Sigmoid colon (tissue), 7 donors: ENCODE results near the gene HIGD2B. TPM values are rescaled to one million over a fixed set of nuclear protein-coding genes. Genes with fewer than 3 reads are reported as not detected.
"Not testable (repeated sequence)": the region's sequence is repeated elsewhere in the genome, so short reads cannot be mapped to it uniquely, and the experiment has no call there.

Source experiments
- DNase-seq: peaks from one replicate; pipeline ENCODE4 v3.0.0-alpha.2; 2019
- H3K27ac ChIP-seq, 4 donors: fragments of 200-600 bp; sonication (generic); one replicate each; pipeline ENCODE4 v1.5.1; 2016 to 2019; ENCODE audit warnings: mild to moderate bottlenecking in 1 of 4
- H3K27me3 ChIP-seq, 3 donors: fragments of 200-600 bp; sonication (generic); one replicate each; pipeline ENCODE4 v1.5.1; 2019; ENCODE audit warnings: mild to moderate bottlenecking in 1 of 3
- H3K36me3 ChIP-seq, 4 donors: fragments of 200-600 bp; sonication (generic); one replicate each; pipeline ENCODE4 v1.5.1; 2016 to 2019
- H3K4me1 ChIP-seq, 4 donors: fragments of 200-600 bp; sonication (generic); one replicate each; pipeline ENCODE4 v1.5.1; 2017 to 2019
- H3K4me3 ChIP-seq, 4 donors: fragments of 200-600 bp; sonication (generic); one replicate each; pipeline ENCODE4 v1.5.1; 2017 to 2019; ENCODE audit warnings: mild to moderate bottlenecking in 2 of 4, moderate library complexity in 1 of 4
- H3K9me3 ChIP-seq, 4 donors: fragments of 200-600 bp in 3 of 4; sonication (generic) in 3 of 4; one replicate each; pipeline versions ENCODE4 v1.5.1 to v1.6.1; 2013 to 2019
- EP300 ChIP-seq, 4 donors: sonication (generic); formaldehyde crosslinking; IDR thresholded peaks; one replicate each; pipeline ENCODE4 v1.6.1; 2017; ENCODE audit warnings: antibody characterized with exemption in 4 of 4
- POLR2A ChIP-seq, 2 donors: fragments of 450-650 bp; IDR thresholded peaks; one replicate each; pipeline ENCODE4 v1.6.1; 2016; ENCODE audit warnings: antibody characterized with exemption in 2 of 2, mild to moderate bottlenecking in 2 of 2, moderate library complexity in 2 of 2
- POLR2AphosphoS5 ChIP-seq, 4 donors: sonication (generic); formaldehyde crosslinking; IDR thresholded peaks; one replicate each; pipeline ENCODE4 v1.6.1; 2017; ENCODE audit warnings: antibody characterized with exemption in 4 of 4
- WGBS, 2 donors: extraction: QIAGEN DNeasy Blood & Tissue Kit; methylation state at CpG; one replicate each; pipeline ENCODE4 v1.1.7; 2013; 5-methylcytosine and 5-hydroxymethylcytosine counted together
- intact Hi-C: fragments of 100-400 bp; cut with DNase I; formaldehyde crosslinking; loops from one replicate; pipeline ENCODE4 v1.15.1; 2023
- polyA plus RNA-seq, 3 donors: library from polyadenylated mRNA; stranded (reverse); fragments of 200-250 nt; gene quantifications; one replicate each; pipeline ENCODE4 v1.2.3, GENCODE V29; 2013
- total RNA-seq, 4 donors: library from RNA; depleted of rRNA; stranded (reverse); fragments of >200 nt; gene quantifications; one replicate each; pipeline ENCODE4 v1.1.0, GENCODE V29; 2016
- TF ChIP-seq, protein P1 (sequence below), 4 experiments: fragments of 450-650 bp in 3 of 4; fragments of 200-600 bp in 1 of 4; IDR thresholded peaks; one replicate each; pipeline ENCODE4 v1.5.1; 2016 to 2019; ENCODE audit warnings: antibody characterized with exemption in 4 of 4, mild to moderate bottlenecking in 3 of 4, moderate library complexity in 2 of 4
- donor health status: healthy with polysubstance abuse.
- donor health status: Bipolar disorder and iron deficiency.
- donor health status: healthy.

HIGD2B gene
- total and polyA plus RNA-seq, 7 donors = not detected

DNA sequence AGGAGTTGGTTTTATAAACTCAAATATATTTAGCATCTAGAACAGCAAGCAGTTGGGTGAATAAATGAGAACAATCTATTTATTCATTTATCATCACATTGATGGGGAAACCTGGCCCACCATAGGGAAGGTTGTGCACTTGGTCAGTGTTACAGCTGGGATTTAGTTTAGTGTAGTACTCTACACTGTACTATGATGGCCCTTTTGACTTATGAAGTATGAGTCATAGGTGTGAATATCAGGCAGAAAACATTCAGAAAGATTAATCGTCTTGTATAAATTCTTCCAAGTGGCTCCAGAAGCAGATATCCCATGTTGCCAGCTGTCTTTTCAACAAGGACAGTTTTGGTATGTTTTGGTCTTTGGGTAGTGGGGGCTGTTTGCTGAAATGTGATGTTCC lies 38.0 kb upstream of the HIGD2B start:
- H3K4me1 ChIP-seq = no peaks in the 10 kb centered on the region
- DNase-seq = no peak
- 61 to 90% methylated on average over 1 of the region's 1 CpG for WGBS, 2 donors
- no peak overlapping the region for H3K27ac ChIP-seq
- intact Hi-C loops = no loop called here
- no peaks in the 10 kb centered on the region for H3K9me3 ChIP-seq
- peaks cover 0 to 21% (median 0%) of the 10 kb centered on the region in 4 donors for H3K36me3 ChIP-seq
- TF ChIP-seq POLR2AphosphoS5 (IDR thresholded peaks at IDR 0.05) (no peak), POLR2A (IDR thresholded peaks at IDR 0.05) (no peak), EP300 (IDR thresholded peaks at IDR 0.05) (no peak)
- TF ChIP-seq, protein P1, sequence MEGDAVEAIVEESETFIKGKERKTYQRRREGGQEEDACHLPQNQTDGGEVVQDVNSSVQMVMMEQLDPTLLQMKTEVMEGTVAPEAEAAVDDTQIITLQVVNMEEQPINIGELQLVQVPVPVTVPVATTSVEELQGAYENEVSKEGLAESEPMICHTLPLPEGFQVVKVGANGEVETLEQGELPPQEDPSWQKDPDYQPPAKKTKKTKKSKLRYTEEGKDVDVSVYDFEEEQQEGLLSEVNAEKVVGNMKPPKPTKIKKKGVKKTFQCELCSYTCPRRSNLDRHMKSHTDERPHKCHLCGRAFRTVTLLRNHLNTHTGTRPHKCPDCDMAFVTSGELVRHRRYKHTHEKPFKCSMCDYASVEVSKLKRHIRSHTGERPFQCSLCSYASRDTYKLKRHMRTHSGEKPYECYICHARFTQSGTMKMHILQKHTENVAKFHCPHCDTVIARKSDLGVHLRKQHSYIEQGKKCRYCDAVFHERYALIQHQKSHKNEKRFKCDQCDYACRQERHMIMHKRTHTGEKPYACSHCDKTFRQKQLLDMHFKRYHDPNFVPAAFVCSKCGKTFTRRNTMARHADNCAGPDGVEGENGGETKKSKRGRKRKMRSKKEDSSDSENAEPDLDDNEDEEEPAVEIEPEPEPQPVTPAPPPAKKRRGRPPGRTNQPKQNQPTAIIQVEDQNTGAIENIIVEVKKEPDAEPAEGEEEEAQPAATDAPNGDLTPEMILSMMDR (IDR thresholded peaks at IDR 0.05) = no peak
- H3K4me3 ChIP-seq = no peak overlapping the region
- H3K27me3 ChIP-seq = no peaks in the 10 kb centered on the region

DNA sequence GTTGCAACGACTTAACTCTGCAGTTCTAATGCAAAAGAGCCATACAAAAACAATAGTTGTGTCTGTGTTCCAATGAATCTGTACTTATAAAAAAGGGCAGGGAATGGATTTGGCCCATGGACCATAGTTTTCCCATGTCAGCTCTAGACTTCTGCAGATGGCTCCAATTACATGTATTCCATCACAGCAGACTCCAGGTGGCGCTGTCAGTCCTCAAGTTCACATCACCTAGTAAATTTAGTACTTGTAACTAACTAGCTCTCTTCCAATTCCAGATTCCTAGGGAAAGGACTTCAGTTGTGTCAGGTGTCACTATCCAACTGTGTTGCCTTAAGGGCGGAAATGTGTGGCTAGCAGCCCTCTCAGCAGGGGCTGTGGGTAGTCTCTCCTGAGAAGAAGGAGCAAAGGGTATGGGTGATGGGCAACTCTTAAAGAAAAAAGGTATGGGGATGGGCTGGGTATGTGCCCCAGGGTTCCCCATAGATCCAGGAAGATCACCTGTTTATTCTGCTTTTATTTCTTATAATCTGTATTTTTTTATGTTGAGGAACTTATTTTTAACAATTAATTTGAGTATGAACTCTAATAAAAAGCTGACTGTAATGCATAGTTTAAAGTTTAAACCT lies 36.2 kb upstream of the HIGD2B start:
- 19 to 31% methylated on average over 3 of the region's 3 CpGs for whole genome bisulfite sequencing, 2 donors
- H3K4me1 ChIP-seq = no peaks in the 10 kb centered on the region
- no peaks in the 10 kb centered on the region for H3K27me3 ChIP-seq
- TF ChIP-seq, protein P1 (IDR thresholded peaks at IDR 0.05) = peak in 2 of 4 experiments; percentile 40 to 53
- TF ChIP-seq EP300 (IDR thresholded peaks at IDR 0.05) = no peak
- TF ChIP-seq POLR2AphosphoS5 (IDR thresholded peaks at IDR 0.05) = no peak
- TF ChIP-seq POLR2A (IDR thresholded peaks at IDR 0.05) = no peak
- intact Hi-C loops = no loop called here
- H3K27ac ChIP-seq = no peak overlapping the region
- no peak for DNase-seq
- H3K4me3 ChIP-seq = no peak overlapping the region
- no peaks in the 10 kb centered on the region for H3K9me3 ChIP-seq
- H3K36me3 ChIP-seq = peaks cover 0 to 25% (median 1%) of the 10 kb centered on the region in 4 donors

DNA sequence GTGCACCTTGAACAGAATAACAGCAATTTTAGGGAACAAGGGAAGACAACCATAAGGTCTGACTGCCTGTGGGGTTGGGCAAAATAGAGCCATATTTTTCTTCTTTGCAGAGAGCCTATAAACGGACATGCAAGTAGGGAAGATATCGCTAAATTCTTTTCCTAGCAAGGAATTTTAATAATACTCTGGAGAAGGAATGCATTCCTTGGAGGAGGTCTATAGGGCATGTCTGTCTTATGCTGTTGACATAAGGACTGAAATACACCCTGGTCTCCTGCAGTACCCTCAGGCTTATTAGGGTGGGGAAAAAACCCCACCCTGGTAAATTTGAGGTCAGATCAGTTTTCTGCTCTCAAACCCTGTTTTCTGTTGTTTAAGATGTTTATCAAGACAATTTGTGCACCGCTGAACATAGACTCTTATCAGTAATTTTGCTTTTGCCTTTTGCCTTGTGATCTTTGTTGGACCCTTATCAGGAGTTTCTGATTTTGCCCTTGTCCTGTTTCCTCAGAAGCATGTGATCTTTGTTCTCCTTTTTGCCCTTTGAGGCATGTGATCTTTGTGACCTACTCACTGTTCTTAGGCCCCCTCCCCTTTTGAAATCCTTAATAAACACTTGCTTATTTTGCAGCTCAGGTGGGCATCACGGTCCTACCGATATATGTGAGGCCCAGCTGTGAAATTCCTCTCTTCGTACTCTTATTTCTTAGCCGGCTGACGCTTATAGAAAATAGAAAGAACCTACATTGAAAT lies 22.7 kb upstream of the HIGD2B start:
- DNase-seq, H3K27ac ChIP-seq, intact Hi-C loops, H3K9me3 ChIP-seq, H3K4me3 ChIP-seq, H3K4me1 ChIP-seq, H3K27me3 ChIP-seq: not testable (repeated sequence)
- WGBS, 2 donors = 91 to 94% methylated on average over 8 of the region's 8 CpGs
- H3K36me3 ChIP-seq = peaks cover 0 to 26% (median 12%) of the 10 kb centered on the region in 4 donors

DNA sequence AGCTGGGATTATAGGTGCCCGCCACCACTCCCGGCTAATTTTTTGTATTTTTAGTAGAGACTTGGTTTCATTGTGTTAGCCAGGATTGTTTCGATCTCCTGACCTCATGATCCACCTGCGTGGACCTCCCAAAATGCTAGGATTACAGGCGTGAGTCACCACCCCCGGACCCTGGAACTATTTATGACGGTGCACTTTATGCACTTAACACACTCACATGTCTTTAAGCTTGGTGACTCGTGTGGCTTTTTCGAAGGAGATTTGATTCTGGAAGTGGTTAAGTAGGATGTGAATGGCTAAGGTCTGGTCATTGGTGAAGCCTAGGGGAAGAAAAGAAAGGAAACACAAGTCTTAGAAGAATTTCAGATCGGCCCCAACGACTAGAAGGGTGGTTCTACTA lies 20.3 kb upstream of the HIGD2B start:
- no peaks in the 10 kb centered on the region for H3K4me1 ChIP-seq
- H3K27me3 ChIP-seq = no peaks in the 10 kb centered on the region
- H3K27ac ChIP-seq = no peak overlapping the region
- no peaks in the 10 kb centered on the region for H3K9me3 ChIP-seq
- H3K4me3 ChIP-seq = no peak overlapping the region
- WGBS, 2 donors = 90 to 92% methylated on average over 11 of the region's 11 CpGs
- intact Hi-C loops = no loop called here
- TF ChIP-seq EP300 (IDR thresholded peaks at IDR 0.05) (no peak), POLR2AphosphoS5 (IDR thresholded peaks at IDR 0.05) (no peak), POLR2A (IDR thresholded peaks at IDR 0.05) (no peak)
- TF ChIP-seq, protein P1 (IDR thresholded peaks at IDR 0.05) = no peak
- peaks cover 0 to 1% (median under 1%) of the 10 kb centered on the region in 4 donors for H3K36me3 ChIP-seq
- no peak for DNase-seq

DNA sequence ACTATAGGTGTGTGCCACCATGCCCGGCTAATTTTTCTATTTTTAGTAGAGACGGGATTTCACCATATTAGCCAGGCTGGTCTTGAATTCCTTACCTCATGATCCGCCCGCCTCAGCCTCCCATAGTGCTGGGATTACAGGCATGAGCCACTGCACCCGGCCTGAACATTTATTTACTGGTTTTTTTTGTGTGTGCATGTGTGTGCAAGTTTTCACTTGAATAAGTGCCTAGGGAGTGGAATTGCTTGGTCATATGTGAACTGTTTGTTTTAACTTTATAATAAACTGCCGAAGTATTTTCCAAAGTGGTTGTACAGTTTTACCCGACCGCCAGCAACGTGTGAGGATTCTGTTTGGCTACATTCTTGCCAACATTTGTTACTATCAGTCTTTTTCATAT lies 14.1 kb upstream of the HIGD2B start:
- Histone ChIP-seq H3K27ac (no peak overlapping the region), H3K9me3 (no peaks in the 10 kb centered on the region), H3K4me1 (no peaks in the 10 kb centered on the region), H3K4me3 (no peak overlapping the region), H3K27me3 (no peaks in the 10 kb centered on the region), H3K36me3 (no peaks in the 10 kb centered on the region)
- TF ChIP-seq POLR2AphosphoS5 (IDR thresholded peaks at IDR 0.05) (no peak), POLR2A (IDR thresholded peaks at IDR 0.05) (no peak), EP300 (IDR thresholded peaks at IDR 0.05) (no peak)
- TF ChIP-seq, protein P1 (IDR thresholded peaks at IDR 0.05) = no peak
- intact Hi-C loops = no loop called here
- WGBS, 2 donors = 94% methylated on average over 9 of the region's 9 CpGs
- DNase-seq = no peak
